MCF 10A (cell line): ENCODE results near the gene APOA4. TPM values are rescaled to one million over a fixed set of nuclear protein-coding genes. Genes with fewer than 3 reads are reported as not detected.

Source experiments
- BruUV-seq: library from RNA; stranded (reverse); fragments of 400-500 nt; replicated peaks from 2 replicates; lab custom pipeline; 2021; lab: Mats Ljungman, UMichigan
- CTCF ChIA-PET: fragments of 300-600 bp; sonication (Branson Sonifier 250); formaldehyde crosslinking; extraction: SDS; loops from one replicate; lab custom pipeline; 2021; ENCODE audit warnings: antibody characterized with exemption, inconsistent platforms; lab: Yijun Ruan, JAX
- POLR2A ChIA-PET: fragments of 300-600, 350-650 bp; sonication (Branson Sonifier 250); formaldehyde crosslinking; extraction: SDS; loops from one replicate; lab custom pipeline; 2020; ENCODE audit warnings: antibody characterized with exemption, inconsistent platforms; lab: Yijun Ruan, JAX
- DNase-seq: peaks from one replicate; pipeline ENCODE4 v3.0.0-alpha.2; 2018; ENCODE audit not compliant: unreplicated experiment
- H3K27ac Mint-ChIP-seq: one replicate; pipeline ENCODE4 v1.8.0; 2022; ENCODE audit warnings: mild to moderate bottlenecking, low read depth, mixed read lengths; ENCODE audit not compliant: unreplicated experiment
- H3K27me3 Mint-ChIP-seq: one replicate; pipeline ENCODE4 v1.8.0; 2022; ENCODE audit warnings: mixed read lengths; ENCODE audit not compliant: insufficient read depth, unreplicated experiment
- H3K36me3 Mint-ChIP-seq: one replicate; pipeline ENCODE4 v1.8.0; 2022; ENCODE audit warnings: mild to moderate bottlenecking, moderate library complexity, mixed read lengths; ENCODE audit not compliant: insufficient read depth, unreplicated experiment
- H3K4me1 Mint-ChIP-seq: one replicate; pipeline ENCODE4 v1.8.0; 2022; ENCODE audit warnings: mixed read lengths; ENCODE audit not compliant: insufficient read depth, unreplicated experiment
- H3K4me3 Mint-ChIP-seq: one replicate; pipeline ENCODE4 v1.8.0; 2022; ENCODE audit warnings: mild to moderate bottlenecking, moderate library complexity, mixed read lengths; ENCODE audit not compliant: unreplicated experiment
- H3K9me3 Mint-ChIP-seq: one replicate; pipeline ENCODE4 v1.8.0; 2022; ENCODE audit warnings: mixed read lengths; ENCODE audit not compliant: unreplicated experiment
- intact Hi-C: fragments of 100-400 bp; cut with micrococcal nuclease; formaldehyde crosslinking; loops from 2 replicates; pipeline ENCODE4 v1.14.1; 2022
- total RNA-seq: library from RNA; stranded (reverse); gene quantifications from 2 replicates; pipeline ENCODE4 v1.2.3, GENCODE V29; 2022
- TF ChIP-seq, protein P1 (sequence below): fragments of 200-600 bp; IDR thresholded peaks from one replicate; pipeline ENCODE4 v1.8.0; 2022; ENCODE audit warnings: antibody characterized with exemption, mild to moderate bottlenecking; ENCODE audit not compliant: unreplicated experiment

APOA4 gene
- total RNA-seq, 1 experiment from 2014 or later, result not detected

DNA sequence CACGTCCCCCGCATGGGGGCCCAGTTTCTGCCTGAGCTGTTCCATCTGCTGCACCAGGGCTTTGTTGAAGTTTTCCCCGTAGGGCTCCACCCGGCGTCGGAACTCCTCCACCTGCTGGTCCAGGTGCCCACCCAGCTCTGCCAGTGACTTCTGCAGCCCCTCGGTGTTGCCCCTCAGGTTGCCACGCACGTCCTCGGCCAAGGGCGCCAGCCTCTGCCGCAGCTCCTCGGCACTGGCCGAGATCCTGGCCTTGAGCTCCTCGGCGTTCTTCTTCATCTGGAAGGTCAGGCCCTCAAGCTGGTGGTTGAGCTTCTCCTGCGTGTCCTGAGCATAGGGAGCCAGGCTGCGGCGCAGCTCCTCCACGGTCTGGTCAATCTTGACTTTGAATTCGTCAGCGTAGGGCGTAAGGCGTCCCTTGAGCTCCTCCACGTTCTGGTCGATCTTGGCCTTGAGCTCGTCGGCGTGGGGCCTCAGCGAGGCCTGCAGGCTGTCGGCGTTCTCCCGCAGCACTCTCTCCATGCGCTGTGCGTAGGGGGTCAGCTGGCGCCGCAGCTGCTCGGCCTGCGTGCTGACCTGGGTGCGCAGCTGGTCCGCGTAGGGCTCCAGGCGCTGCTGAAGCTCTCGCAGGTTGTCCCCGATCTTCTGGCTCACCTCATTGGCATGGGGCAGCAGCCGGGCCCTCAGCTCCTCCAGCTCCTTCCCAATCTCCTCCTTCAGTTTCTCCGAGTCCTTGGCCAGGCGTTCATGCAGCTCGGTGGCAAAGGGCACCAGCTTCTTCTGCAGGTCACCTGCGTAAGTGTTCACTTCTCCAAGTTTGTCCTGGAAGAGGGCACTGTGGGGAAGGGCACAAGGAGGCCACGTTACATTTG, 1.8 kb downstream of the APOA4 start:
- no peaks in the 10 kb centered on the region for H3K27me3 Mint-ChIP-seq
- no peaks in the 10 kb centered on the region for H3K4me1 Mint-ChIP-seq
- H3K4me3 Mint-ChIP-seq, result no peak overlapping the region
- no peaks in the 10 kb centered on the region for H3K9me3 Mint-ChIP-seq
- no TSS peak for BruUV-seq
- DNase-seq, result no peak
- intact Hi-C loops, result no loop called here
- H3K27ac Mint-ChIP-seq, result no peak overlapping the region
- TF ChIP-seq, protein P1, sequence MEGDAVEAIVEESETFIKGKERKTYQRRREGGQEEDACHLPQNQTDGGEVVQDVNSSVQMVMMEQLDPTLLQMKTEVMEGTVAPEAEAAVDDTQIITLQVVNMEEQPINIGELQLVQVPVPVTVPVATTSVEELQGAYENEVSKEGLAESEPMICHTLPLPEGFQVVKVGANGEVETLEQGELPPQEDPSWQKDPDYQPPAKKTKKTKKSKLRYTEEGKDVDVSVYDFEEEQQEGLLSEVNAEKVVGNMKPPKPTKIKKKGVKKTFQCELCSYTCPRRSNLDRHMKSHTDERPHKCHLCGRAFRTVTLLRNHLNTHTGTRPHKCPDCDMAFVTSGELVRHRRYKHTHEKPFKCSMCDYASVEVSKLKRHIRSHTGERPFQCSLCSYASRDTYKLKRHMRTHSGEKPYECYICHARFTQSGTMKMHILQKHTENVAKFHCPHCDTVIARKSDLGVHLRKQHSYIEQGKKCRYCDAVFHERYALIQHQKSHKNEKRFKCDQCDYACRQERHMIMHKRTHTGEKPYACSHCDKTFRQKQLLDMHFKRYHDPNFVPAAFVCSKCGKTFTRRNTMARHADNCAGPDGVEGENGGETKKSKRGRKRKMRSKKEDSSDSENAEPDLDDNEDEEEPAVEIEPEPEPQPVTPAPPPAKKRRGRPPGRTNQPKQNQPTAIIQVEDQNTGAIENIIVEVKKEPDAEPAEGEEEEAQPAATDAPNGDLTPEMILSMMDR, result no peak
- CTCF ChIA-PET, result interaction anchor here (1.2 to 2.5 kb wide), 3 partner anchors 15 to 195 kb away, joined by 3 to 16 read pairs (median 5); partner anchors contain the start of gene APOA1
- H3K36me3 Mint-ChIP-seq, result no peaks in the 10 kb centered on the region
- POLR2A ChIA-PET, result interaction anchor here (0.9 to 1.3 kb wide), 3 partner anchors 12 to 33 kb away, joined by 3 to 4 read pairs (median 3); partner anchors contain the start of gene ZPR1

DNA sequence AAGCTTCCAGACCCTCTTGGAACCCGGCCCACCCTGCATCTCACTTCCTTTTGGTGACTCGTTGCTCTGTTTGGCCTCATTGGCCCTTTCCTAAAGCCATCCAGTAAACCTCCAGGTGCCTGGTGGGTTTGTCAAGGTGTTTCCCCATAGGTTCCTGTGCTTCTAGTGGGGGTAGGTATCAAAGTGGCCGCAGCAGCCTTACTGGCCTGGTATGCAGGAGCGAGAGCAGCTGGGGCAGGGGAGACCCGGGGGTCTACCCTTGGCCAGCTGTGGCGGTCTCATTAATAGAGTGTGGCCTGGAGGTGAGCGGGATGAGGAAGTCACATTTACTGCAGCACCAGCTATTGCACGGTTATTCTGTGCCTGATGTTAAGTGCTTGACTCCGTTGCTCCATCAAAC, 4.1 kb downstream of the APOA4 start:
- Mint-ChIP-seq H3K27me3 (no peaks in the 10 kb centered on the region), H3K4me3 (no peak overlapping the region), H3K36me3 (no peaks in the 10 kb centered on the region), H3K27ac (no peak overlapping the region), H3K9me3 (no peaks in the 10 kb centered on the region), H3K4me1 (no peaks in the 10 kb centered on the region)
- no TSS peak for BruUV-seq
- ChIA-PET CTCF (interaction anchor here (0.7 kb wide), 1 partner anchor 602 kb away, joined by 3 read pairs; no protein-coding TSS in a partner anchor), POLR2A (no interaction called here)
- TF ChIP-seq, protein P1, result no peak
- intact Hi-C loops, result no loop called here
- DNase-seq, result no peak

DNA sequence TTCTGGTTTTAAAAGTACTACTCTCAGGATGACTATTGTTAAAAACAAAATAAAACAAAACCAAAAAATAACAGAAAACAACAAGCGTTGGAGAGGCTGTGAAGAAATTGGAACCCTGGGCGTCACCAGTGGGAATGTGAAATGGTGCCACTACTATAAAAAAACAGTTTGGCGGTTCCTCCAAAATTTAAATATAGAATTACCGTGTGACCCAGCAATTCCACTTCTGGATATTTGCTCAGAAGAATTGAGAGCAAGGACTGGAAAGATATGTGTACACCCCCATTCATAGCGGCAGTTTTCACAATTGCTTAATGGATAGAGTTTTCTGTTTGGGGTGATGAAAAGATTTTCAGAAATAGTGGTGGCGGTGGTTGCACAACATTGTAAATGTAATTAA, 8.6 kb downstream of the APOA4 start:
- TF ChIP-seq, protein P1, result no peak
- no peak overlapping the region for H3K27ac Mint-ChIP-seq
- POLR2A ChIA-PET, result no interaction called here
- CTCF ChIA-PET, result no interaction called here
- BruUV-seq, result no TSS peak
- intact Hi-C loops, result no loop called here
- peaks cover 7% of the 10 kb centered on the region for H3K36me3 Mint-ChIP-seq
- H3K9me3 Mint-ChIP-seq, result no peaks in the 10 kb centered on the region
- no peaks in the 10 kb centered on the region for H3K27me3 Mint-ChIP-seq
- peaks cover 6% of the 10 kb centered on the region for H3K4me1 Mint-ChIP-seq
- no peak for DNase-seq
- H3K4me3 Mint-ChIP-seq, result no peak overlapping the region

DNA sequence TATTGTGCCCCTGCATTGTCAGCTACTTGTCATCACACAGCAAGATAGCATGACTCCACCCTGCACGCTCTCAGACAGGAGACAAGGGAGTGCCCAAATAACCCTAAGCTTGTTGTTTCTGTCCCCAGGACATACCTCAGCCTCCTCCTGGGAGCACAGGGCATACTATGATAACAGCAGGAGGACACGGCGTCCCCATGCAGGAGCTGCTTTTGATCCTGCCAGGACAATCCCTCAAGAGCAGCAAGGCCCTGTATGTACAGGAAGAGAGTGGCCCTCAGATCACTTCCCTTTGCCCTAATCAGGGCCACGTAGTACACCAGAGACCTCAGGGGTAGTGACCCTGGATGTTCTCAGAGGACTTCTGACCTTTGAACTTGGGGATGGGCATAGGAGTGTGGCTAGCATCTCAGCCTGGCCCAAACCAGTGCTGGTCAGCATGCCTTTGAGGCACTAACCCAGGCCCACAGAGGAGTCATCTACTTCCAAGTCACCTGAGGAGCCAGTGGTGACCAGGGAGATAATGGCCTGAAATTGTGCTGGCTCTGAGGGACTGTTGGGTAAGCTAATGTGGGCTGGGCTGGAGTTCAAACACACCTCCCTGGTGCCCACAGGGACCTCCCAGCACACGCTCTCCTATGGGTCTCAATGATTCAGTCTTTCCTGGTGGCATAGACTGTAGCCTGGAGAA, 9.2 kb downstream of the APOA4 start:
- Mint-ChIP-seq H3K4me3 (no peak overlapping the region), H3K36me3 (peaks cover 13% of the 10 kb centered on the region), H3K4me1 (peaks cover 10% of the 10 kb centered on the region), H3K27me3 (no peaks in the 10 kb centered on the region), H3K9me3 (no peaks in the 10 kb centered on the region), H3K27ac (peak overlapping the region; percentile 35)
- TF ChIP-seq, protein P1, result no peak
- ChIA-PET CTCF (interaction anchor here (0.6 to 1.6 kb wide), 3 partner anchors 16 to 23 kb away, joined by 3 to 6 read pairs (median 3); no protein-coding TSS in a partner anchor), POLR2A (interaction anchor here (0.9 kb wide), 1 partner anchor 41 kb away, joined by 4 read pairs; the partner anchor contains the start of gene BUD13)
- intact Hi-C loops, result no loop called here
- DNase-seq, result no peak
- no TSS peak for BruUV-seq
